Naive thymus-derived CD8-positive, alpha-beta T cell (primary cell): ENCODE measurements around the gene AHCY. TPM values are rescaled to one million over a fixed set of nuclear protein-coding genes. Genes with fewer than 3 reads are reported as not detected.

Experiments
- ATAC-seq, 2 donors: fragments of 150-1000 bp; cut with Tn5 transposase in 1 of 2; sonication (Bioruptor Pico), chemical (Tn5 transposase) in 1 of 2; 1 replicate in 1 of 2; 2 replicates in 1 of 2; pipeline ENCODE4 v1.10.0; 2021; ENCODE audit warnings: mild to moderate bottlenecking in 2 of 2, moderate library complexity in 2 of 2
- POLR2A ChIA-PET: fragments of 350-600 bp; sonication (Branson Sonifier 250); formaldehyde crosslinking; loops from one replicate; lab custom pipeline; 2021; ENCODE audit warnings: antibody characterized with exemption; lab: Charles Lee
- DNase-seq, 10 donors: peaks; one replicate each; pipeline versions ENCODE4 v3.0.0 to v3.0.0-alpha.2; 2020 to 2022
- H3K27ac Mint-ChIP-seq, 10 donors: one replicate each; pipeline ENCODE4 v1.8.0; 2020 to 2022; ENCODE audit warnings: mild to moderate bottlenecking in 10 of 10, mixed read lengths in 10 of 10, moderate library complexity in 4 of 10, inconsistent platforms in 1 of 10
- H3K27me3 Mint-ChIP-seq, 5 donors: one replicate each; pipeline ENCODE4 v1.8.0; 2021 to 2022; ENCODE audit warnings: mixed read lengths in 5 of 5
- H3K36me3 Mint-ChIP-seq, 3 donors: one replicate each; pipeline ENCODE4 v1.8.0; 2020 to 2022; ENCODE audit warnings: mixed read lengths in 3 of 3, mild to moderate bottlenecking in 2 of 3, inconsistent platforms in 1 of 3
- H3K4me1 Mint-ChIP-seq, 4 donors: one replicate each; pipeline ENCODE4 v1.8.0; 2021 to 2022; ENCODE audit warnings: mixed read lengths in 4 of 4
- H3K4me3 Mint-ChIP-seq, 10 donors: one replicate each; pipeline ENCODE4 v1.8.0; 2020 to 2022; ENCODE audit warnings: mild to moderate bottlenecking in 10 of 10, mixed read lengths in 10 of 10, moderate library complexity in 6 of 10, inconsistent platforms in 1 of 10
- H3K9me3 Mint-ChIP-seq, 9 donors: one replicate each; pipeline ENCODE4 v1.8.0; 2020 to 2022; ENCODE audit warnings: mixed read lengths in 9 of 9, mild to moderate bottlenecking in 3 of 9, inconsistent platforms in 1 of 9, moderate library complexity in 1 of 9
- polyA plus RNA-seq, 3 donors: library from polyadenylated mRNA; unstranded; fragments of 300-500 nt; fragmentation: Illumina TruSeq; gene quantifications; one replicate each; pipeline ENCODE4 v1.2.3, GENCODE V29; 2021
- total RNA-seq, 8 experiments: library from RNA in 2 of 8; stranded (reverse) in 2 of 8; gene quantifications; one replicate each; pipeline ENCODE4 v1.2.3 and lab custom pipeline; 2021 to 2026

AHCY gene
- total and polyA plus RNA-seq, 5 experiments from 2014 or later, result 26.8 to 40.8 (median 30.5) TPM

DNA sequence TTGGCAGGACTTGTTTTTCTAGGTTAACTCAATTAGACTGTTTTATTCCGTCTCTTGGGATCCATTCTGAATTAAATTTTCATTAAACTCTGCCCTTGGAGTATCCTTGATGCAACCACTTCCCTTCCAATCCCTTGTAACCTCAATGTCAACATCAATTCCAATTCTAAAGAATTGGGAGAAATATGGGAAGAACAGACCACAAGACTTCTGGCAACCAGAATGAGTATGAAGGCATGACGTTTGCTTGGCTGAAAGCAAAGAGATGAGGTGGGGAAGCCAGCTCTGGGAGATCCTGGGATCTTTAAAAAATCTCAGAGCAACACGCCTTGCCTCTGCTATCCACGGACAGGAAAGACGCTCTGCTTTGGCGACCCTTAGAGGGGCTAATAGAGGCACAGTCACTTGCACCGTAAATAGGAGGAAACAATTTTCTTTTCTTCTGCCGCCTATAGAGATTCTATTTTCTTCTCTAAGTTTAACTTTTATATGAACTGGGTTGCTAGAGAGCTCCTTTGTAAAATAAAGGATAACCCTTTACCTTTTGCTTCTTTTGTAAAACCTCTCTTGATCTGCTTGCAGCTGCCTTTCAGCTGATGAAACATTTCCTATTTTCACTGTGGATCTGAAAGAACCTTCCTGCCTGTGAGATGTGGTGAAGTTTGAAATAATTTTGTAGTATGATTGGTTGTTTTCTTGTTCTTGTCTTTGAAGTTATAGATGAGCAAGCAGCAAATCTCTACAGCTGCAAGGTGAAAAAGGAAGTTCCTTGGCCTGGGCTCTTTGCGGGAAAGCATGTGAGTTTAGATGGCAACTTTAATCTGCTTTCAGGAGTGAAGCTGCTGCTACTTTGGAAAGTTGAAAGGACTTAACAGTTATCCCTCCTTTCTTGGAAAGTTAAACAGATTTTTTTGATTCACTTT is 62.2 kb downstream of the AHCY start, which contains the start of gene ASIP:
Gene ASIP, plus strand, starts transcription at position 731 of the 923 bp plus-strand sequence. CDS start 18,952 bp downstream, outside the sequence.
- peak in 3 of 10 donors; percentile 20 to 40 (median 39) for DNase-seq
- POLR2A ChIA-PET, result interaction anchor here (0.5 kb wide), 1 partner anchor 737 kb away, joined by 4 read pairs; no protein-coding TSS in a partner anchor

DNA sequence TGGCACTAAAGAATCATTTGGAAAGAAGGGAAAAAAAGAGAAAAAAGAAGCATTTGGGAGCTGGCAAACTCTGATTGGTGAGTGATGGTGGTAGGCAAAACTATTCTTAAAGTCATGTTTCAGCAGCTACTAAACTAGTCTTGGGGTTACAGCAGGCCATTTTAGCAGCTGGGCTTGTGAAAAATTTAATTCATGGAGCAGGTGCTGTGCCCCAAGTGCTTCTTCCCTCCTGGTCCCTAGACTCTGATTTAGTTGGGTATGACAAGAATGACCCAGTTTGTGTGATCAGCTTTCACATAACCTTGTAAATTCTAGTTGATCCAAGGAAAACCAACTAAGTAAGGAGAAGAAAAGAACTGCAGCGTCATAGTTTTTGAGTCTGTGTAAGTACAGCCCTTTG is 63.0 kb downstream of the AHCY start:
- ATAC-seq (no peak), DNase-seq (no peak)
- Mint-ChIP-seq H3K4me3 (no peak overlapping the region), H3K4me1 (peaks cover 9 to 32% (median 25%) of the 10 kb centered on the region in 4 donors), H3K9me3 (peaks cover 2 to 35% (median 18%) of the 10 kb centered on the region in 9 donors), H3K36me3 (peaks cover 0 to 11% (median 10%) of the 10 kb centered on the region in 3 donors), H3K27ac (peak overlapping the region in 2 of 10 donors; percentile 23 to 63), H3K27me3 (peaks cover 0 to 4% (median 0%) of the 10 kb centered on the region in 5 donors)
- POLR2A ChIA-PET, result no interaction called here

More for the DNA sequence above, 62.2 kb downstream of the AHCY start, which contains the start of gene ASIP:
- Mint-ChIP-seq H3K9me3 (peaks cover 2 to 27% (median 17%) of the 10 kb centered on the region in 9 donors), H3K27me3 (peaks cover 0 to 4% (median 0%) of the 10 kb centered on the region in 5 donors), H3K4me1 (peaks cover 9 to 32% (median 25%) of the 10 kb centered on the region in 4 donors), H3K27ac (peak within 1 kb of the TSS in 9 of 10 donors; percentile 8 to 74 (median 37)), H3K4me3 (peak within 1 kb of the TSS; percentile 4 to 69 (median 40)), H3K36me3 (peaks cover 0 to 11% (median 10%) of the 10 kb centered on the region in 3 donors)
- peak; percentile 59 to 69 for ATAC-seq

DNA sequence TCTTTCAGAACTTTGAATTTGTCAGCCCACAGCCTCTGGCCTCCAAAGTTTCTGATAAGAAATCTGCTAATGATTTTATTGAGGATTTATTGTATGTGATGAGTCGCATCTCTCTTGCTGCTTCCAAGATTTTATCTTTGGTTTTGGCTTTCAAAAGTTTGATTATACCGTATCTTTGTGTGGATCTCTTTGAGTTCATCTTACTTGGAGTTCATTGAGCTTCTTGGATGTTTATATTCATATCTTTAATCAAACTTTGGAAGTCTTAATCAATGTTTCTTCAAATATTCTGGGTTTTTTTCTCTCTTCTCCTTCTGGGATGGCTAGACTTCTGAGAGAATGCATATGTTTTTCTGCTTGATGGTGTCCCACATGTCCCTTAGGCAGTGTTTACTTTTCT is 65.2 kb downstream of the AHCY start:
- Mint-ChIP-seq H3K4me3 (no peak overlapping the region), H3K27ac (no peak overlapping the region), H3K4me1 (peaks cover 9 to 29% (median 25%) of the 10 kb centered on the region in 4 donors), H3K36me3 (peaks cover 0 to 11% (median 10%) of the 10 kb centered on the region in 3 donors), H3K27me3 (peaks cover 0 to 4% (median 0%) of the 10 kb centered on the region in 5 donors), H3K9me3 (peaks cover 2 to 35% (median 18%) of the 10 kb centered on the region in 9 donors)
- ATAC-seq (no peak), DNase-seq (no peak)
- POLR2A ChIA-PET, result no interaction called here

DNA sequence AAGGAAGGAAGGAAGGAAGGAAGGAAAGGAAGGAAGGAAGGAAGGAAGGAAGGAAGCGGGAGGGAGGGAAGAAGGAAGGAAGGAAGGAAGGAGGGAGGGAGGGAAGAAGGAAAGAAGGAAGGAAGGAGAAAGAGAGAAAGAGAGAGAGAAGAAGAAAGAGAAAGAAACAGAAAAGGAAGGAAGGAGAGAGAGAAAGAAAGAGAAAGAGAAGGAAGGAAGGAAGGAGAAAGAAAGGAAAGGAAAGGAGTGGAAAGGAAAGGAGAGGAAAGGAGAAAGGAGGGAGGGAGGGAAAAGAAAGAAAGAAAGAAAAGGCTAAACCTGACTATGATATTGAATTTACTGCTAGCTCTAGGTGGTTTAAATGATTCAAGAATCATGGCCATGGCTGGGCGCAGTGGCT is 67.3 kb downstream of the AHCY start:
- H3K4me1 Mint-ChIP-seq, result peaks cover 4 to 15% (median 15%) of the 10 kb centered on the region in 4 donors
- H3K27ac Mint-ChIP-seq, result peak overlapping the region in 1 of 10 donors; percentile 76
- peaks cover 0 to 11% (median 10%) of the 10 kb centered on the region in 3 donors for H3K36me3 Mint-ChIP-seq
- ATAC-seq, result no peak
- DNase-seq, result no peak
- POLR2A ChIA-PET, result no interaction called here
- peaks cover 0 to 4% (median 0%) of the 10 kb centered on the region in 5 donors for H3K27me3 Mint-ChIP-seq
- peaks cover 2 to 35% (median 18%) of the 10 kb centered on the region in 9 donors for H3K9me3 Mint-ChIP-seq
- peak overlapping the region in 1 of 10 donors; percentile 56 for H3K4me3 Mint-ChIP-seq

DNA sequence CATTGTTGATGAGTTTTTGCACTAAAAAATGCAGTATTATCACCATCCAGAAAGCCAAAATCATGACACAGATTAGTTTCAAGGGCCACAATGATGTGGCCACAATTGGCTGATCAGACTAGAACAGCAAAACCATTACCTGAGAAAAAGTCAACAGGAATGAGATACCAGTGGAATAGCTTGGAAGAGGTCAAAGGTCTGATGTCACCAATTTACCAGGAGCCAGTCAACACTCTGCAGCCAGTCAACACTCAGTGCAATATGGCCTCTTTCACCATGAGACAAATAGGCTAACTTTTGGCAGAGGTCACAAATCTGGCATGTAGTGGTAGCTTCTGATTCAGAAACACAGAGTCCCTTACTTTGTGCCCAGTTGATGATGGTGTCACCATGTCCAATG is 69.5 kb downstream of the AHCY start:
- DNase-seq (no peak), ATAC-seq (no peak)

DNA sequence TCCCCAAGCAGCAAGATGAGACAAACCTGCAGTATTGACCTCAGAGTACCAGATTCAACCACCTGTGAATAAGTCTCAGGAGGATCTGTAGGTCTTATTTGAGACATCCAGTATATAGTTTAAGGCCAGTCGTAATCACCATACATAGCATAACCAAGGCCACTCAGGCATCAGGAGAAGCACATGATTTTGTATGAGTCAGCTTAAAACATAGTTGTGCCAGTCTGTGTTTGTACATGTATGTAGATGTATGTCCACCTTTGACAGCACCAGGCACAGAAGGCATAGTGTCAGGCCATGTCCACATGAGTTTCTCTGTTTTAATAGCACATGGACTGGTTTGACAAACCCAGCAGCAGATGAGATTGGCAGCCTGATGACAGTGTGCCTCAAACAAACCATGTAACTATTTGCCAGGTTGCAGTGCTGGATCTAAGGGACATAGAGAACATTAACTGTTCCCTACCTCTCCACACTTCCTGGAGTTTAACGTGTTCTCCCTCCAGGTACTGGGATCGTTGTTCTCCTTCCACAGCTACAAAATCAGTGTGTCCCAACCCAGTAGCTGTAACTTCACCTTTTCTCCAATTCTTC is 70.6 kb downstream of the AHCY start:
- Mint-ChIP-seq H3K36me3 (peaks cover 0 to 5% (median 0%) of the 10 kb centered on the region in 3 donors), H3K4me1 (no peaks in the 10 kb centered on the region)
- POLR2A ChIA-PET, result no interaction called here

More for the DNA sequence above, 69.5 kb downstream of the AHCY start:
- H3K9me3 Mint-ChIP-seq, result peaks cover 2 to 35% (median 18%) of the 10 kb centered on the region in 9 donors
- no peak overlapping the region for H3K27ac Mint-ChIP-seq
- POLR2A ChIA-PET, result no interaction called here
- H3K36me3 Mint-ChIP-seq, result peaks cover 0 to 11% (median 10%) of the 10 kb centered on the region in 3 donors
- H3K4me3 Mint-ChIP-seq, result no peak overlapping the region
- H3K27me3 Mint-ChIP-seq, result peaks cover 0 to 4% (median 0%) of the 10 kb centered on the region in 5 donors
- no peaks in the 10 kb centered on the region for H3K4me1 Mint-ChIP-seq

DNA sequence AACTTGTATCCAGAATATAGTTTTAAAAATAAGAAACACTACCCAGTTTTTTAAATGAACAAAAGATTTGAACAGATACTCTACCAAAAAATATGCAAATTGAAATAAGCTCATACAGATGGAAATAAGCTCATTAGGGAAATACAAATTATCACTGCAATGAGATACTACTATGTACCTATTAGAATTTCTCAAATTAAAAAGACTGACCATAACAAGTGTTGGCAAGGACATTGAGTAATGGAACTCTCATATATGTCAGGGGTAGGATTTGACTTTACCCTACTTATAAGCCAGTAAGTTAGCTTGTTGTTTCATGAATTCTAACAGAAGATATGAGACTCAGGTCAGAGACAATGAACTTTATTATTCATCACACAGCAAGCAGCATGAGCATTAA is 71.5 kb downstream of the AHCY start:
- H3K4me1 Mint-ChIP-seq, result no peaks in the 10 kb centered on the region
- POLR2A ChIA-PET, result no interaction called here
- H3K4me3 Mint-ChIP-seq, result no peak overlapping the region
- H3K9me3 Mint-ChIP-seq, result peaks cover 0 to 15% (median 0%) of the 10 kb centered on the region in 9 donors
- ATAC-seq (no peak), DNase-seq (no peak)
- no peak overlapping the region for H3K27ac Mint-ChIP-seq
- peaks cover 0 to 2% (median 0%) of the 10 kb centered on the region in 3 donors for H3K36me3 Mint-ChIP-seq
- no peaks in the 10 kb centered on the region for H3K27me3 Mint-ChIP-seq

More for the DNA sequence above, 70.6 kb downstream of the AHCY start:
- Mint-ChIP-seq H3K27ac (no peak overlapping the region), H3K9me3 (peaks cover 0 to 24% (median 8%) of the 10 kb centered on the region in 9 donors), H3K27me3 (no peaks in the 10 kb centered on the region), H3K4me3 (no peak overlapping the region)
- ATAC-seq (no peak), DNase-seq (no peak)

Other genes starting within 250 kb of the AHCY start
- gene EIF2S2, start 191.1 kb downstream of the AHCY start, total RNA-seq, result 10 to 100 TPM; 61.9 to 66.5 TPM
- gene EIF2S2, start 191.1 kb downstream of the AHCY start, polyA plus RNA-seq, result 10 to 100 TPM; 17.5 to 21.6 (median 20.2) TPM
- not detected for gene ASIP, start 61.9 kb downstream of the AHCY start, total RNA-seq
- not detected for gene ASIP, start 61.9 kb downstream of the AHCY start, polyA plus RNA-seq
- gene ITCH, start 59.9 kb upstream of the AHCY start, total RNA-seq, result 10 to 100 TPM; 73.2 to 75.9 TPM
- 10 to 100 TPM; 12.6 to 19.6 (median 12.8) TPM for gene ITCH, start 59.9 kb upstream of the AHCY start, polyA plus RNA-seq
- gene DYNLRB1, start 213.1 kb upstream of the AHCY start, total RNA-seq, result 10 to 100 TPM; 60.1 to 67.6 TPM
- 100 to 1,000 TPM; 216 to 275 (median 268) TPM for gene DYNLRB1, start 213.1 kb upstream of the AHCY start, polyA plus RNA-seq